HepG2 (cell line): ENCODE results near the gene ARL5A.

Experiments used
- BORCS8-MEF2B ChIP-seq: sonication (generic); formaldehyde crosslinking; IDR thresholded peaks from 2 replicates; pipeline ENCODE4 v1.8.0; 2022; ENCODE audit warnings: mild to moderate bottlenecking, missing genetic modification reagents
- CREB1 ChIP-seq, 2 experiments: fragments of 450-650 bp in 1 of 2; IDR thresholded peaks; 2 replicates each; pipeline ENCODE4 v1.6.1; 2016 to 2017; ENCODE audit warnings: control low read depth in 1 of 2, mild to moderate bottlenecking in 1 of 2, missing compliant biosample characterization in 1 of 2, missing genetic modification characterization in 1 of 2
- ESRRA ChIP-seq: sonication (generic); formaldehyde crosslinking; IDR thresholded peaks from 2 replicates; pipeline ENCODE4 v1.5.1; 2020; ENCODE audit warnings: mild to moderate bottlenecking, low read depth, missing genetic modification reagents
- FOXP1 ChIP-seq, 2 experiments: fragments of 450-650 bp in 1 of 2; IDR thresholded peaks; 2 replicates each; pipeline ENCODE4 v1.6.1; 2017 to 2018; ENCODE audit warnings: antibody characterized with exemption in 1 of 2
- GABPA ChIP-seq, 2 experiments: IDR thresholded peaks; 2 replicates each; pipeline ENCODE4 v1.6.1; 2011 to 2016; ENCODE audit warnings: low read depth in 2 of 2, low read length in 1 of 2, missing biosample characterization in 1 of 2, missing genetic modification characterization in 1 of 2
- KLF13 ChIP-seq: sonication (generic); formaldehyde crosslinking; IDR thresholded peaks from 2 replicates; pipeline ENCODE4 v1.4.0; 2020; ENCODE audit warnings: mild to moderate bottlenecking, missing genetic modification reagents
- MAX ChIP-seq: IDR thresholded peaks from 2 replicates; pipeline ENCODE4 v1.6.1; 2012; ENCODE audit warnings: inconsistent platforms
- NFRKB ChIP-seq: fragments of 450-650 bp; IDR thresholded peaks from 2 replicates; pipeline ENCODE4 v1.6.1; 2017
- TBL1XR1 ChIP-seq: fragments of 150-350 bp; IDR thresholded peaks from 2 replicates; pipeline ENCODE4 v1.6.1; 2014; ENCODE audit warnings: borderline replicate concordance, low read length; ENCODE audit not compliant: partially characterized antibody
- ZBTB40 ChIP-seq, 2 experiments: fragments of 450-650 bp in 1 of 2; sonication (generic) in 1 of 2; formaldehyde crosslinking in 1 of 2; IDR thresholded peaks; 2 replicates each; pipeline versions ENCODE4 v1.6.1 to v1.8.0; 2016 to 2022; ENCODE audit warnings: antibody characterized with exemption in 1 of 2, mild to moderate bottlenecking in 1 of 2, missing genetic modification reagents in 1 of 2
- ZNF281 ChIP-seq: sonication (generic); formaldehyde crosslinking; IDR thresholded peaks from 2 replicates; pipeline ENCODE4 v1.4.0; 2020; ENCODE audit warnings: missing genetic modification reagents, borderline replicate concordance
- ZNF331 ChIP-seq: sonication (generic); formaldehyde crosslinking; IDR thresholded peaks from 2 replicates; pipeline ENCODE4 v1.4.0; 2020; ENCODE audit warnings: missing genetic modification reagents
- TF ChIP-seq, protein P1 (sequence below): sonication (generic); formaldehyde crosslinking; IDR thresholded peaks from 2 replicates; pipeline ENCODE4 v1.5.0; 2020; ENCODE audit warnings: mild to moderate bottlenecking, missing genetic modification reagents, moderate library complexity

DNA sequence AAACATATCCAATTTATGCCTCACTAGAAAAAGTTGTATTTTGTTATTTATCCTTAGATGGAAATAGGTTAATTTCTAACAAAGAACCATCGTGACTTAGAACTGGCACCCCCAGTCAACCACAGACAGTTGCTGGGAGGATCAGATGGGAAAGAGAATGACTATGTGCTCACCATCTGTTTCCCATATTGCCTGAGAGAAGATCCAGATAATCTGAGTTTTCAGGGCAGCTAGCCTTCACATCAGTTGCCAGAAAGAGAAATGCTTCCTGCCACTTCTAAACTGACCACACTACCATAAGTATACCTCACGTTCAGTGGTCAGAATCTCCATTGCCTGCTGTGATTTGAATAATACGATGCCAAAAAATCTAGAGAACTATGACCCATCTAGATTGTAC is 65.5 kb downstream of the ARL5A start:
- TF ChIP-seq ESRRA (no peak), CREB1 (IDR thresholded peaks at IDR 0.05) (no peak), CREB1 (CRISPR knock-in tag; IDR thresholded peaks at IDR 0.05) (no peak), ZNF281 (CRISPR knock-in tag) (no peak), GABPA (IDR thresholded peaks at IDR 0.05; ENCODE audit: low read depth, low read length) (no peak), GABPA (CRISPR knock-in tag; IDR thresholded peaks at IDR 0.05; ENCODE audit: low read depth) (no peak), KLF13 (no peak), ZBTB40 (IDR thresholded peaks at IDR 0.05) (no peak), ZBTB40 (CRISPR knock-in tag; IDR thresholded peaks at IDR 0.05) (no peak), BORCS8-MEF2B (no peak), MAX (no peak), NFRKB (no peak), ZNF331 (CRISPR knock-in tag) (no peak), FOXP1 (IDR thresholded peaks at IDR 0.05) (no peak), FOXP1 (CRISPR knock-in tag; IDR thresholded peaks at IDR 0.05) (no peak), TBL1XR1 (no peak)
- TF ChIP-seq, protein P1, sequence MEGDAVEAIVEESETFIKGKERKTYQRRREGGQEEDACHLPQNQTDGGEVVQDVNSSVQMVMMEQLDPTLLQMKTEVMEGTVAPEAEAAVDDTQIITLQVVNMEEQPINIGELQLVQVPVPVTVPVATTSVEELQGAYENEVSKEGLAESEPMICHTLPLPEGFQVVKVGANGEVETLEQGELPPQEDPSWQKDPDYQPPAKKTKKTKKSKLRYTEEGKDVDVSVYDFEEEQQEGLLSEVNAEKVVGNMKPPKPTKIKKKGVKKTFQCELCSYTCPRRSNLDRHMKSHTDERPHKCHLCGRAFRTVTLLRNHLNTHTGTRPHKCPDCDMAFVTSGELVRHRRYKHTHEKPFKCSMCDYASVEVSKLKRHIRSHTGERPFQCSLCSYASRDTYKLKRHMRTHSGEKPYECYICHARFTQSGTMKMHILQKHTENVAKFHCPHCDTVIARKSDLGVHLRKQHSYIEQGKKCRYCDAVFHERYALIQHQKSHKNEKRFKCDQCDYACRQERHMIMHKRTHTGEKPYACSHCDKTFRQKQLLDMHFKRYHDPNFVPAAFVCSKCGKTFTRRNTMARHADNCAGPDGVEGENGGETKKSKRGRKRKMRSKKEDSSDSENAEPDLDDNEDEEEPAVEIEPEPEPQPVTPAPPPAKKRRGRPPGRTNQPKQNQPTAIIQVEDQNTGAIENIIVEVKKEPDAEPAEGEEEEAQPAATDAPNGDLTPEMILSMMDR (CRISPR knock-in tag), result no peak
